GM11168 (cell line): ENCODE results near the gene MPND.

Experiments used
- in situ Hi-C: fragments of 300-500 bp; cut with MboI; formaldehyde crosslinking; loops from one replicate; pipeline ENCODE4 v1.12.0; 2022; ENCODE audit warnings: low sequenced_read_pairs; ENCODE audit not compliant: unreplicated experiment

Gene MPND

GRCh38 chr19:4363571-4364304 is 20.4 kb downstream of the MPND start:
- in situ Hi-C loops = no loop called here

- in situ Hi-C loops = no loop called here
These were observed 22.0 kb downstream of the MPND start for GRCh38 chr19:4365341-4365740.

- in situ Hi-C loops = no loop called here
These were observed 22.7 kb downstream of the MPND start for GRCh38 chr19:4365791-4366665.

- in situ Hi-C loops = no loop called here
These were observed 23.4 kb downstream of the MPND start for GRCh38 chr19:4366666-4367335.

GRCh38 chr19:4367336-4367723 is 24.0 kb downstream of the MPND start:
- in situ Hi-C loops = no loop called here

GRCh38 chr19:4367781-4368127 is 24.4 kb downstream of the MPND start:
- in situ Hi-C loops = no loop called here

GRCh38 chr19:4368128-4368820 is 24.9 kb downstream of the MPND start:
- in situ Hi-C loops = no loop called here

GRCh38 chr19:4369109-4369887 is 25.9 kb downstream of the MPND start:
- in situ Hi-C loops = no loop called here

- in situ Hi-C loops = no loop called here
These were observed 26.5 kb downstream of the MPND start for GRCh38 chr19:4369888-4370260.

GRCh38 chr19:4370418-4371041 is 27.2 kb downstream of the MPND start:
- in situ Hi-C loops = no loop called here

GRCh38 chr19:4371247-4372164 is 28.1 kb downstream of the MPND start:
- in situ Hi-C loops = no loop called here

GRCh38 chr19:4372165-4373012 is 29.0 kb downstream of the MPND start:
- in situ Hi-C loops = no loop called here

- in situ Hi-C loops = no loop called here
These were observed 29.6 kb downstream of the MPND start for GRCh38 chr19:4373013-4373367.

- in situ Hi-C loops = no loop called here
These were observed 30.5 kb downstream of the MPND start for GRCh38 chr19:4373601-4374497.

- in situ Hi-C loops = no loop called here
These were observed 31.3 kb downstream of the MPND start for GRCh38 chr19:4374498-4375163.
